HEK293 (cell line): ENCODE measurements around the gene TLR8.

Source experiments
- KLF10 ChIP-seq: fragments of 450-650 bp; IDR thresholded peaks from 2 replicates; pipeline ENCODE4 v1.5.1; 2018; ENCODE audit warnings: missing biosample characterization, mild to moderate bottlenecking, missing genetic modification characterization
- MEIS1 ChIP-seq: sonication (generic); formaldehyde crosslinking; IDR thresholded peaks from 2 replicates; pipeline ENCODE4 v1.8.1; 2022; ENCODE audit warnings: missing genetic modification reagents, mild to moderate bottlenecking, borderline replicate concordance
- RBAK ChIP-seq: fragments of 450-650 bp; formaldehyde crosslinking; IDR thresholded peaks from 2 replicates; pipeline ENCODE4 v1.5.1; 2016; ENCODE audit warnings: missing biosample characterization, missing genetic modification characterization
- ZBTB20 ChIP-seq: fragments of 450-650 bp; formaldehyde crosslinking; IDR thresholded peaks from 2 replicates; pipeline ENCODE4 v1.5.1; 2016; ENCODE audit warnings: missing biosample characterization, missing genetic modification characterization
- ZFP41 ChIP-seq: fragments of 450-650 bp; formaldehyde crosslinking; IDR thresholded peaks from 2 replicates; pipeline ENCODE4 v1.5.1; 2016; ENCODE audit warnings: missing biosample characterization, missing genetic modification characterization, borderline replicate concordance
- ZFP69B ChIP-seq: fragments of 450-650 bp; formaldehyde crosslinking; IDR thresholded peaks from 2 replicates; pipeline ENCODE4 v1.5.1; 2016; ENCODE audit warnings: missing biosample characterization, missing genetic modification characterization
- ZNF114 ChIP-seq: fragments of 450-650 bp; formaldehyde crosslinking; IDR thresholded peaks from 2 replicates; pipeline ENCODE4 v1.5.0; 2017; ENCODE audit warnings: missing biosample characterization, missing genetic modification characterization
- ZNF140 ChIP-seq: fragments of 450-650 bp; formaldehyde crosslinking; IDR thresholded peaks from 2 replicates; pipeline ENCODE4 v1.5.1; 2016; ENCODE audit warnings: missing biosample characterization, missing genetic modification characterization
- ZNF473 ChIP-seq: fragments of 450-650 bp; formaldehyde crosslinking; IDR thresholded peaks from 2 replicates; pipeline ENCODE4 v1.5.1; 2017; ENCODE audit warnings: missing biosample characterization, missing genetic modification characterization
- ZNF501 ChIP-seq: fragments of 450-650 bp; formaldehyde crosslinking; IDR thresholded peaks from 2 replicates; pipeline ENCODE4 v1.5.1; 2016; ENCODE audit warnings: missing biosample characterization, missing genetic modification characterization
- ZNF626 ChIP-seq: fragments of 450-650 bp; sonication (Bioruptor Pico); formaldehyde crosslinking; IDR thresholded peaks from 2 replicates; pipeline ENCODE4 v1.5.1; 2018; ENCODE audit warnings: missing biosample characterization, missing genetic modification characterization, inconsistent platforms
- ZNF701 ChIP-seq: fragments of 450-650 bp; formaldehyde crosslinking; IDR thresholded peaks from 2 replicates; pipeline ENCODE4 v1.5.1; 2016; ENCODE audit warnings: missing biosample characterization, missing genetic modification characterization
- ZSCAN23 ChIP-seq: fragments of 450-650 bp; formaldehyde crosslinking; IDR thresholded peaks from 2 replicates; pipeline ENCODE4 v1.5.1; 2016; ENCODE audit warnings: missing biosample characterization, missing genetic modification characterization
- TF ChIP-seq, protein P1 (sequence below): fragments of 450-650 bp; formaldehyde crosslinking; IDR thresholded peaks from 2 replicates; pipeline ENCODE4 v1.5.1; 2016; ENCODE audit warnings: missing biosample characterization, missing genetic modification characterization

DNA sequence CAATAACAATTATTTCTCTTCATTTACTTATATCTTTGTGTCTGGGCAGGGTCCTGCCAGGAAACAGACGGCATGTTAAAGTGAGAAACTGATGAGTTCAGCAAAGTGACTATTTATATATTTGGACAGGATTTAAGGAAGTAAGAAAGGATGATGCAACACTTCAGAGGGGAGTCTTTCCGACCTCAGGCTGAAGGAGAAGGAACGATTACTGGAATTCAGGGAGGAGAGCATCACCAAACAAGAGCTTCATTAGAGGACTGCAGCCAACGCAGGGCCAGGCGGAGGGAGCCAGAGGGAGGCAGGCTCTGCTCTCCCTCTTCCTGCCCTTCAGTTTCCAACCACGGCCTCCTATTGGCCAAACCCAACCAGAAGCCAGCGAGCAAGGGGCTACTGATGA, 41.1 kb upstream of the TLR8 start:
- no peak for TF ChIP-seq ZNF114 (tag by site-specific recombination)
- no peak for TF ChIP-seq RBAK (tag by site-specific recombination)
- TF ChIP-seq, protein P1, sequence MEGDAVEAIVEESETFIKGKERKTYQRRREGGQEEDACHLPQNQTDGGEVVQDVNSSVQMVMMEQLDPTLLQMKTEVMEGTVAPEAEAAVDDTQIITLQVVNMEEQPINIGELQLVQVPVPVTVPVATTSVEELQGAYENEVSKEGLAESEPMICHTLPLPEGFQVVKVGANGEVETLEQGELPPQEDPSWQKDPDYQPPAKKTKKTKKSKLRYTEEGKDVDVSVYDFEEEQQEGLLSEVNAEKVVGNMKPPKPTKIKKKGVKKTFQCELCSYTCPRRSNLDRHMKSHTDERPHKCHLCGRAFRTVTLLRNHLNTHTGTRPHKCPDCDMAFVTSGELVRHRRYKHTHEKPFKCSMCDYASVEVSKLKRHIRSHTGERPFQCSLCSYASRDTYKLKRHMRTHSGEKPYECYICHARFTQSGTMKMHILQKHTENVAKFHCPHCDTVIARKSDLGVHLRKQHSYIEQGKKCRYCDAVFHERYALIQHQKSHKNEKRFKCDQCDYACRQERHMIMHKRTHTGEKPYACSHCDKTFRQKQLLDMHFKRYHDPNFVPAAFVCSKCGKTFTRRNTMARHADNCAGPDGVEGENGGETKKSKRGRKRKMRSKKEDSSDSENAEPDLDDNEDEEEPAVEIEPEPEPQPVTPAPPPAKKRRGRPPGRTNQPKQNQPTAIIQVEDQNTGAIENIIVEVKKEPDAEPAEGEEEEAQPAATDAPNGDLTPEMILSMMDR (tag by site-specific recombination): no peak
- TF ChIP-seq ZSCAN23: no peak
- no peak for TF ChIP-seq ZNF626 (tag by site-specific recombination)
- TF ChIP-seq MEIS1: no peak
- no peak for TF ChIP-seq ZNF140 (tag by site-specific recombination)
- TF ChIP-seq ZNF501 (tag by site-specific recombination): no peak
- no peak for TF ChIP-seq ZNF473 (tag by site-specific recombination)
- no peak for TF ChIP-seq ZNF701 (tag by site-specific recombination)
- TF ChIP-seq ZFP41 (tag by site-specific recombination): no peak
- TF ChIP-seq KLF10 (tag by site-specific recombination): no peak
- no peak for TF ChIP-seq ZFP69B
- no peak for TF ChIP-seq ZBTB20 (tag by site-specific recombination)
